GM23248 (cell line): Measurements from ENCODE around the gene WASF2. TPM values are rescaled to one million over a fixed set of nuclear protein-coding genes. Genes with fewer than 3 reads are reported as not detected.

Experiments used
- DNase-seq: peaks from one replicate; pipeline ENCODE4 v3.0.0-alpha.2; 2015
- H2AFZ ChIP-seq: fragments of 200-600 bp; sonication (generic); 2 replicates; pipeline ENCODE4 v1.6.1; 2016; ENCODE audit warnings: antibody characterized with exemption
- H3F3A ChIP-seq: fragments of 200-600 bp; sonication (generic); 2 replicates; pipeline ENCODE4 v1.6.1; 2016; ENCODE audit warnings: mild to moderate bottlenecking, antibody characterized with exemption, mixed run types; ENCODE audit not compliant: insufficient read depth
- H3K27ac ChIP-seq: fragments of 200-600 bp; sonication (generic); 2 replicates; pipeline ENCODE4 v1.5.1; 2016; ENCODE audit warnings: mild to moderate bottlenecking
- H3K27me3 ChIP-seq: fragments of 200-600 bp; sonication (generic); replicated peaks from 2 replicates; pipeline ENCODE4 v1.6.1; 2016; ENCODE audit warnings: mild to moderate bottlenecking; ENCODE audit not compliant: insufficient read depth
- H3K36me3 ChIP-seq: fragments of 200-600 bp; sonication (generic); 2 replicates; pipeline ENCODE4 v1.6.1; 2016; ENCODE audit warnings: low read depth, mild to moderate bottlenecking
- H3K4me1 ChIP-seq: fragments of 200-600 bp; sonication (generic); 2 replicates; pipeline ENCODE4 v1.6.1; 2016; ENCODE audit warnings: mild to moderate bottlenecking; ENCODE audit not compliant: insufficient read depth
- H3K4me2 ChIP-seq: fragments of 200-600 bp; sonication (generic); one replicate; pipeline ENCODE4 v1.6.1; 2016; ENCODE audit warnings: mild to moderate bottlenecking; ENCODE audit not compliant: unreplicated experiment
- H3K4me3 ChIP-seq: fragments of 200-600 bp; sonication (generic); 2 replicates; pipeline ENCODE4 v1.5.1; 2016; ENCODE audit warnings: mild to moderate bottlenecking
- H3K79me2 ChIP-seq: fragments of 200-600 bp; sonication (generic); 2 replicates; pipeline ENCODE4 v1.6.1; 2016; ENCODE audit warnings: mild to moderate bottlenecking; ENCODE audit not compliant: insufficient read depth
- H3K9ac ChIP-seq: fragments of 200-600 bp; sonication (generic); 2 replicates; pipeline ENCODE4 v1.6.1; 2016; ENCODE audit warnings: mild to moderate bottlenecking
- H3K9me2 ChIP-seq: fragments of 200-600 bp; sonication (generic); 2 replicates; pipeline ENCODE4 v1.6.1; 2016; ENCODE audit warnings: mixed run types, mild to moderate bottlenecking, moderate library complexity; ENCODE audit not compliant: insufficient read depth
- H3K9me3 ChIP-seq: fragments of 200-600 bp; sonication (generic); one replicate; pipeline ENCODE4 v1.6.1; 2017; ENCODE audit warnings: low read depth
- H4K20me1 ChIP-seq: fragments of 200-600 bp; sonication (generic); 2 replicates; pipeline ENCODE4 v1.6.0; 2016; ENCODE audit not compliant: insufficient read depth
- EZH2 ChIP-seq: fragments of 200-600 bp; sonication (generic); IDR thresholded peaks from 2 replicates; pipeline ENCODE4 v1.6.1; 2018; ENCODE audit warnings: antibody characterized with exemption, mild to moderate bottlenecking; ENCODE audit not compliant: insufficient read depth, poor library complexity, severe bottlenecking
- EZH2phosphoT487 ChIP-seq: fragments of 200-600 bp; sonication (generic); IDR thresholded peaks from 2 replicates; pipeline ENCODE4 v1.6.1; 2018; ENCODE audit warnings: antibody characterized with exemption, moderate library complexity, mild to moderate bottlenecking, low read depth; ENCODE audit not compliant: insufficient read depth
- WGBS, 2 experiments: methylation state at CpG; one replicate each; pipeline ENCODE4 v1.1.6; 2015 to 2017; ENCODE audit warnings: low lambda C conversion rate in 2 of 2, low coverage in 1 of 2; ENCODE audit errors: missing lambda C conversion rate in 2 of 2; 5-methylcytosine and 5-hydroxymethylcytosine counted together
- in situ Hi-C: fragments of 300-500 bp; cut with MboI; formaldehyde crosslinking; loops from 2 replicates; pipeline ENCODE4 v1.15.0; 2020
- polyA plus RNA-seq: library from polyadenylated mRNA; unstranded; fragments of >200 nt; fragmentation: Nextera tagmentation; extraction: Ambion mirVana; gene quantifications from 2 replicates; pipeline ENCODE4 v1.2.1, GENCODE V29; 2016
- total RNA-seq: library from RNA; depleted of rRNA; stranded (reverse); fragments of >200 nt; shearing (Covaris generic); gene quantifications from 2 replicates; pipeline ENCODE4 v1.2.3, GENCODE V29; 2014

WASF2 gene
- total and polyA plus RNA-seq, 2 experiments from 2014 or later, result 19.3 to 118 TPM

GRCh38 chr1:27405074-27405473 is 84.9 kb downstream of the WASF2 start:
- Histone ChIP-seq H3K9me3 (no peaks in the 10 kb centered on the region), H3K9me2 (no peaks in the 10 kb centered on the region), H3K4me3 (no peak overlapping the region), H3K4me2 (peak overlapping the region; percentile 7), H3K4me1 (peaks cover 42% of the 10 kb centered on the region), H3K27ac (peak overlapping the region; percentile 81; the same call in 1 of the 2 replicates), H3K27me3 (no peaks in the 10 kb centered on the region), H3F3A (peaks cover 38% of the 10 kb centered on the region), H3K36me3 (peaks cover 5% of the 10 kb centered on the region; the same call in 1 of the 2 replicates), H4K20me1 (no peaks in the 10 kb centered on the region), H3K79me2 (no peaks in the 10 kb centered on the region), H3K9ac (no peak overlapping the region), H2AFZ (no peak overlapping the region)
- WGBS, 2 experiments, result 52 to 56% methylated on average over 13 of the region's 13 CpGs
- TF ChIP-seq EZH2phosphoT487 (no peak), EZH2 (no peak)
- in situ Hi-C loops, result loop anchor here (25.0 kb wide), 1 partner anchor 207 kb away; the partner anchor contains the start of gene AHDC1
- peak; percentile 67 for DNase-seq

GRCh38 chr1:27403931-27404330 is 86.0 kb downstream of the WASF2 start:
- no peaks in the 10 kb centered on the region for H4K20me1 ChIP-seq
- peak overlapping the region; percentile 19 for H3K4me2 ChIP-seq
- 0 out of 2 replicates have a peak overlapping the region, but pooled peaks have one; percentile 16 for H3K4me3 ChIP-seq
- peaks cover 38% of the 10 kb centered on the region for H3F3A ChIP-seq
- peaks cover 5% of the 10 kb centered on the region; the same call in 1 of the 2 replicates for H3K36me3 ChIP-seq
- no peaks in the 10 kb centered on the region for H3K9me2 ChIP-seq
- H3K27ac ChIP-seq, result peak overlapping the region; percentile 81
- in situ Hi-C loops, result loop anchor here (25.0 kb wide), 1 partner anchor 208 kb away; the partner anchor contains the start of gene AHDC1
- H3K4me1 ChIP-seq, result peaks cover 42% of the 10 kb centered on the region
- H2AFZ ChIP-seq, result no peak overlapping the region
- TF ChIP-seq EZH2phosphoT487, result no peak
- no peak for TF ChIP-seq EZH2
- H3K9ac ChIP-seq, result peak overlapping the region; percentile 69
- no peaks in the 10 kb centered on the region for H3K27me3 ChIP-seq
- no peak for DNase-seq
- no peaks in the 10 kb centered on the region for H3K9me3 ChIP-seq
- no peaks in the 10 kb centered on the region for H3K79me2 ChIP-seq

GRCh38 chr1:27403065-27403726 is 86.8 kb downstream of the WASF2 start:
- H3K27ac ChIP-seq, result peak overlapping the region; percentile 81
- H3K4me3 ChIP-seq, result peak overlapping the region; percentile 16; the same call in 1 of the 2 replicates
- peaks cover under 1% of the 10 kb centered on the region; the same call in 1 of the 2 replicates for H3K36me3 ChIP-seq
- peaks cover 42% of the 10 kb centered on the region for H3K4me1 ChIP-seq
- no peaks in the 10 kb centered on the region for H3K9me2 ChIP-seq
- TF ChIP-seq EZH2phosphoT487 (no peak), EZH2 (no peak)
- peak; percentile 88 for DNase-seq
- H4K20me1 ChIP-seq, result no peaks in the 10 kb centered on the region
- H3K9me3 ChIP-seq, result no peaks in the 10 kb centered on the region
- WGBS, 2 experiments, result 5 to 6% methylated on average over 24 of the region's 24 CpGs
- no peaks in the 10 kb centered on the region for H3K27me3 ChIP-seq
- H3F3A ChIP-seq, result peaks cover 38% of the 10 kb centered on the region
- H3K9ac ChIP-seq, result peak overlapping the region; percentile 69
- no peaks in the 10 kb centered on the region for H3K79me2 ChIP-seq
- no peak overlapping the region for H2AFZ ChIP-seq
- in situ Hi-C loops, result loop anchor here (25.0 kb wide), 1 partner anchor 209 kb away; the partner anchor contains the start of gene AHDC1
- H3K4me2 ChIP-seq, result peak overlapping the region; percentile 19

GRCh38 chr1:27402349-27402754 is 87.6 kb downstream of the WASF2 start:
- Histone ChIP-seq H4K20me1 (no peaks in the 10 kb centered on the region), H3K27ac (peak overlapping the region; percentile 81), H3K4me3 (no peak overlapping the region), H3F3A (peaks cover 38% of the 10 kb centered on the region), H3K4me2 (no peak overlapping the region), H2AFZ (no peak overlapping the region), H3K9ac (peak overlapping the region; percentile 69), H3K4me1 (peaks cover 42% of the 10 kb centered on the region), H3K9me3 (no peaks in the 10 kb centered on the region), H3K27me3 (no peaks in the 10 kb centered on the region), H3K79me2 (no peaks in the 10 kb centered on the region), H3K36me3 (no peaks in the 10 kb centered on the region), H3K9me2 (no peaks in the 10 kb centered on the region)
- peak; percentile 86 for DNase-seq
- WGBS, 2 experiments, result 19 to 26% methylated on average over 8 of the region's 8 CpGs
- TF ChIP-seq EZH2phosphoT487, result no peak
- TF ChIP-seq EZH2, result no peak
- in situ Hi-C loops, result loop anchor here (25.0 kb wide), 1 partner anchor 210 kb away; the partner anchor contains the start of gene AHDC1
